H9 (cell line): ENCODE results near the gene KIF4A. TPM values are rescaled to one million over a fixed set of nuclear protein-coding genes. Genes with fewer than 3 reads are reported as not detected.
A peak's percentile ranks its signal among the peaks of the same experiment; 100 is the strongest.

ENCODE experiments used
- DNase-seq: peaks from one replicate; pipeline ENCODE4 v3.0.0-alpha.2; 2017
- H2AFZ ChIP-seq: one replicate; pipeline ENCODE4 v1.6.1; 2013; ENCODE audit warnings: mild to moderate bottlenecking, low read length, control low read depth, moderate library complexity
- H2AK5ac ChIP-seq: 2 replicates; pipeline ENCODE4 v1.6.1; 2013; ENCODE audit warnings: low read length, control low read depth, mixed read lengths; ENCODE audit not compliant: insufficient read length
- H2BK120ac ChIP-seq: one replicate; pipeline ENCODE4 v1.6.1; 2013; ENCODE audit warnings: low read depth, mild to moderate bottlenecking, low read length, control low read depth, inconsistent platforms; ENCODE audit not compliant: poor library complexity, severe bottlenecking
- H2BK12ac ChIP-seq: 2 replicates; pipeline ENCODE4 v1.6.1; 2013; ENCODE audit warnings: low read length, control low read depth, mixed read lengths, low read depth; ENCODE audit not compliant: insufficient read length
- H2BK15ac ChIP-seq: 2 replicates; pipeline ENCODE4 v1.6.1; 2013; ENCODE audit warnings: low read depth, low read length, control low read depth
- H2BK20ac ChIP-seq: one replicate; pipeline ENCODE4 v1.6.1; 2013; ENCODE audit warnings: low read depth, mild to moderate bottlenecking, low read length, control low read depth, inconsistent platforms; ENCODE audit not compliant: poor library complexity, severe bottlenecking
- H2BK5ac ChIP-seq: 2 replicates; pipeline ENCODE4 v1.6.1; 2013; ENCODE audit warnings: low read length, control low read depth, mixed read lengths; ENCODE audit not compliant: insufficient read length
- H3K14ac ChIP-seq: 2 replicates; pipeline ENCODE4 v1.6.1; 2013; ENCODE audit warnings: low read length, control low read depth; ENCODE audit not compliant: insufficient read depth
- H3K18ac ChIP-seq: 2 replicates; pipeline ENCODE4 v1.6.1; 2013; ENCODE audit warnings: low read depth, mild to moderate bottlenecking, mixed read lengths, low read length, control low read depth; ENCODE audit not compliant: insufficient read length
- H3K23ac ChIP-seq: 2 replicates; pipeline ENCODE4 v1.6.1; 2013; ENCODE audit warnings: low read length, control low read depth, mixed read lengths, low read depth; ENCODE audit not compliant: insufficient read length
- H3K23me2 ChIP-seq: 2 replicates; pipeline ENCODE4 v1.6.1; 2013; ENCODE audit warnings: low read depth, mild to moderate bottlenecking, mixed read lengths, low read length, control low read depth; ENCODE audit not compliant: insufficient read length, poor library complexity, severe bottlenecking
- H3K27ac ChIP-seq: 2 replicates; pipeline ENCODE4 v1.5.1; 2013; ENCODE audit warnings: low read length, control low read depth, mixed read lengths, low read depth; ENCODE audit not compliant: insufficient read length
- H3K27me3 ChIP-seq: 2 replicates; pipeline ENCODE4 v1.6.1; 2013; ENCODE audit warnings: low read length, control low read depth, inconsistent platforms; ENCODE audit not compliant: insufficient read depth
- H3K4ac ChIP-seq: 2 replicates; pipeline ENCODE4 v1.6.1; 2013; ENCODE audit warnings: low read depth, mild to moderate bottlenecking, control low read depth, inconsistent platforms, low read length, moderate library complexity
- H3K4me1 ChIP-seq: 2 replicates; pipeline ENCODE4 v1.6.1; 2013; ENCODE audit warnings: low read length, control low read depth, inconsistent platforms; ENCODE audit not compliant: insufficient read depth
- H3K4me2 ChIP-seq: 2 replicates; pipeline ENCODE4 v1.6.1; 2013; ENCODE audit warnings: low read length, control low read depth, mixed read lengths; ENCODE audit not compliant: insufficient read length, insufficient read depth
- H3K56ac ChIP-seq: 2 replicates; pipeline ENCODE4 v1.6.1; 2013; ENCODE audit warnings: low read depth, mild to moderate bottlenecking, mixed read lengths, low read length, control low read depth; ENCODE audit not compliant: insufficient read length
- H3K79me1 ChIP-seq: 2 replicates; pipeline ENCODE4 v1.6.1; 2013; ENCODE audit warnings: low read depth, mild to moderate bottlenecking, moderate library complexity, low read length, control low read depth, inconsistent platforms; ENCODE audit not compliant: insufficient read depth, poor library complexity, severe bottlenecking
- H3K79me2 ChIP-seq: 2 replicates; pipeline ENCODE4 v1.6.1; 2013; ENCODE audit warnings: low read length, control low read depth, inconsistent platforms; ENCODE audit not compliant: insufficient read depth
- H3K9ac ChIP-seq: 2 replicates; pipeline ENCODE4 v1.6.1; 2013; ENCODE audit warnings: low read length, control low read depth, mixed read lengths; ENCODE audit not compliant: insufficient read length; ENCODE audit errors: extremely low read depth
- H3K9me3 ChIP-seq: one replicate; pipeline ENCODE4 v1.6.1; 2013; ENCODE audit warnings: low read depth, low read length, inconsistent platforms; ENCODE audit not compliant: control insufficient read depth
- H3T11ph ChIP-seq: one replicate; pipeline ENCODE4 v1.6.1; 2013; ENCODE audit warnings: mild to moderate bottlenecking, low read length, control low read depth, inconsistent platforms
- H4K20me1 ChIP-seq: one replicate; pipeline ENCODE4 v1.6.1; 2013; ENCODE audit not compliant: control insufficient read depth, insufficient read length, insufficient read depth
- H4K5ac ChIP-seq: 2 replicates; pipeline ENCODE4 v1.6.1; 2013; ENCODE audit warnings: low read depth, mild to moderate bottlenecking, mixed read lengths, low read length, control low read depth; ENCODE audit not compliant: insufficient read length
- H4K8ac ChIP-seq: replicated peaks from 2 replicates; pipeline ENCODE4 v1.6.1; 2013; ENCODE audit warnings: low read length, control low read depth, mixed read lengths, low read depth; ENCODE audit not compliant: insufficient read length
- H4K91ac ChIP-seq: 2 replicates; pipeline ENCODE4 v1.6.1; 2013; ENCODE audit warnings: low read depth, mild to moderate bottlenecking, moderate library complexity, mixed read lengths, low read length, control low read depth; ENCODE audit not compliant: insufficient read length
- H3K27ac Mint-ChIP-seq, 3 experiments: 2 replicates in 2 of 3; 3 replicates in 1 of 3; pipeline ENCODE4 v1.8.0; 2020 to 2021; ENCODE audit warnings: mixed read lengths in 3 of 3, mild to moderate bottlenecking in 1 of 3, moderate library complexity in 1 of 3
- H3K27me3 Mint-ChIP-seq: 2 replicates; pipeline ENCODE4 v1.8.0; 2021; ENCODE audit warnings: low read depth, mild to moderate bottlenecking, moderate library complexity, mixed read lengths
- H3K36me3 Mint-ChIP-seq, 3 experiments: 2 replicates in 2 of 3; 3 replicates in 1 of 3; pipeline ENCODE4 v1.8.0; 2020 to 2021; ENCODE audit warnings: low read depth in 3 of 3, mixed read lengths in 3 of 3; ENCODE audit not compliant: insufficient read depth in 1 of 3
- H3K4me1 Mint-ChIP-seq, 2 experiments: 2 replicates each; pipeline ENCODE4 v1.8.0; 2020; ENCODE audit warnings: mixed read lengths in 2 of 2
- H3K4me3 Mint-ChIP-seq, 2 experiments: 2 replicates in 1 of 2; 3 replicates in 1 of 2; pipeline ENCODE4 v1.8.0; 2020 to 2021; ENCODE audit warnings: mild to moderate bottlenecking in 2 of 2, mixed read lengths in 2 of 2, moderate library complexity in 1 of 2
- H3K9me3 Mint-ChIP-seq, 2 experiments: 2 replicates in 1 of 2; 3 replicates in 1 of 2; pipeline ENCODE4 v1.8.0; 2020; ENCODE audit warnings: mild to moderate bottlenecking in 2 of 2, mixed read lengths in 2 of 2, moderate library complexity in 1 of 2
- CTCF ChIP-seq: fragments of 200-600 bp; sonication (generic); conservative IDR thresholded peaks from 3 replicates; pipeline ENCODE4 v1.8.0; 2021; ENCODE audit warnings: antibody characterized with exemption, mild to moderate bottlenecking
- WGBS: extraction: QIAGEN DNeasy Blood & Tissue Kit; methylation state at CpG from one replicate; pipeline ENCODE4 v1.1.7; 2013; ENCODE audit warnings: missing lambda C conversion rate, low lambda C conversion rate, mixed read lengths; ENCODE audit not compliant: insufficient read length; ENCODE audit errors: extremely low coverage; 5-methylcytosine and 5-hydroxymethylcytosine counted together
- total RNA-seq: library from RNA; stranded (reverse); gene quantifications from 2 replicates; pipeline ENCODE4 v1.2.1, GENCODE V29; 2021

The KIF4A gene
- total RNA-seq, 1 experiment from 2014 or later = 41.8 TPM

GRCh38 chrX:70422851-70423341 lies 133.0 kb downstream of the KIF4A start, which contains the start of gene GDPD2:
GDPD2 (plus strand) TSS chrX:70423314; CDS start chrX:70424985, 1,671 bp downstream.
- Histone ChIP-seq H3K23ac (no peak within 1 kb of the TSS), H2AK5ac (no peak within 1 kb of the TSS), H3K79me1 (no peaks in the 10 kb centered on the region), H3K56ac (no peak within 1 kb of the TSS), H2BK15ac (no peak within 1 kb of the TSS), H3K9ac (no peak within 1 kb of the TSS), H3K27me3 (no peaks in the 10 kb centered on the region), H3K14ac (peak within 1 kb of the TSS; percentile 67), H2BK5ac (no peak within 1 kb of the TSS), H4K91ac (no peak within 1 kb of the TSS), H3K23me2 (peaks cover 12% of the 10 kb centered on the region), H2BK12ac (no peak within 1 kb of the TSS), H2BK120ac (no peak within 1 kb of the TSS), H3K18ac (peak within 1 kb of the TSS; percentile 21), H4K5ac (no peak within 1 kb of the TSS), H2AFZ (no peak within 1 kb of the TSS), H4K8ac (no peak within 1 kb of the TSS), H3K4me2 (peak within 1 kb of the TSS; percentile 60), H3K4ac (no peak within 1 kb of the TSS), H4K20me1 (no peaks in the 10 kb centered on the region), H3K27ac (no peak within 1 kb of the TSS), H2BK20ac (no peak within 1 kb of the TSS), H3K4me1 (no peaks in the 10 kb centered on the region; the same call in 1 of the 2 replicates), H3K9me3 (peaks cover 36% of the 10 kb centered on the region), H3K79me2 (no peaks in the 10 kb centered on the region), H3T11ph (no peak within 1 kb of the TSS)
- Mint-ChIP-seq H3K36me3 (peaks cover 28 to 51% (median 40%) of the 10 kb centered on the region in 3 experiments), H3K9me3 (peaks cover 70 to 79% of the 10 kb centered on the region in 2 experiments), H3K4me3 (peak within 1 kb of the TSS; percentile 72 to 86), H3K27ac (peak within 1 kb of the TSS; percentile 73 to 98 (median 90)), H3K4me1 (peaks cover 26 to 54% of the 10 kb centered on the region in 2 experiments), H3K27me3 (peaks cover 2% of the 10 kb centered on the region)
- peak; percentile 55; the same call in 2 of the 3 replicates for TF ChIP-seq CTCF
- DNase-seq = peak; percentile 85
- WGBS = no CpG with 5 or more reads among the region's 11 CpGs
